H1 (cell line): ENCODE measurements around the gene SPATS1.

Experiments used
- BCL11A ChIP-seq, 2 experiments: IDR thresholded peaks; one replicate each; pipeline ENCODE4 v1.6.1; 2011; ENCODE audit warnings: low read depth in 2 of 2, low read length in 2 of 2, mild to moderate bottlenecking in 2 of 2
- CHD2 ChIP-seq: IDR thresholded peaks from 2 replicates; pipeline ENCODE4 v1.6.1; 2012; ENCODE audit warnings: low read length, improper control_type of control experiment
- NRF1 ChIP-seq: IDR thresholded peaks from 2 replicates; pipeline ENCODE4 v1.6.1; 2011; ENCODE audit warnings: mild to moderate bottlenecking, low read depth, low read length, improper control_type of control experiment
- PHF8 ChIP-seq: fragments of 200-600 bp; sonication (generic); conservative IDR thresholded peaks from 2 replicates; pipeline ENCODE4 v1.7.1; 2012; ENCODE audit warnings: low read depth, mild to moderate bottlenecking, inconsistent platforms, low read length, moderate library complexity
- SIRT6 ChIP-seq: IDR thresholded peaks from one replicate; pipeline ENCODE4 v1.7.1; 2012; ENCODE audit warnings: low read length, inconsistent platforms
- SP2 ChIP-seq: IDR thresholded peaks from 2 replicates; pipeline ENCODE4 v1.6.1; 2012; ENCODE audit warnings: mild to moderate bottlenecking, low read length, inconsistent platforms
- TAF1 ChIP-seq: IDR thresholded peaks from 2 replicates; pipeline ENCODE4 v1.6.1; 2011; ENCODE audit warnings: mild to moderate bottlenecking, low read depth, low read length
- TCF12 ChIP-seq: IDR thresholded peaks from 2 replicates; pipeline ENCODE4 v1.6.1; 2011; ENCODE audit warnings: low read depth, mild to moderate bottlenecking, low read length
- ZNF274 ChIP-seq: IDR thresholded peaks from 2 replicates; pipeline ENCODE4 v1.7.0; 2012; ENCODE audit warnings: low read length, borderline replicate concordance; ENCODE audit errors: extremely low read depth
- TF ChIP-seq, protein P1 (sequence below), 3 experiments: IDR thresholded peaks; 1 replicate in 2 of 3; 2 replicates in 1 of 3; pipeline versions ENCODE4 v1.5.1 to v1.6.1; 2011; ENCODE audit warnings: low read length in 3 of 3, mild to moderate bottlenecking in 3 of 3, inconsistent platforms in 2 of 3, low read depth in 1 of 3, moderate library complexity in 1 of 3; ENCODE audit not compliant: insufficient read depth in 1 of 3; ENCODE audit errors: control extremely low read depth in 1 of 3
- TF ChIP-seq, protein P2 (sequence below): IDR thresholded peaks from 2 replicates; pipeline ENCODE4 v1.6.1; 2011; ENCODE audit warnings: low read length, improper control_type of control experiment
- TF ChIP-seq, protein P3 (sequence below): IDR thresholded peaks from 2 replicates; pipeline ENCODE4 v1.6.1; 2012; ENCODE audit warnings: inconsistent platforms

DNA sequence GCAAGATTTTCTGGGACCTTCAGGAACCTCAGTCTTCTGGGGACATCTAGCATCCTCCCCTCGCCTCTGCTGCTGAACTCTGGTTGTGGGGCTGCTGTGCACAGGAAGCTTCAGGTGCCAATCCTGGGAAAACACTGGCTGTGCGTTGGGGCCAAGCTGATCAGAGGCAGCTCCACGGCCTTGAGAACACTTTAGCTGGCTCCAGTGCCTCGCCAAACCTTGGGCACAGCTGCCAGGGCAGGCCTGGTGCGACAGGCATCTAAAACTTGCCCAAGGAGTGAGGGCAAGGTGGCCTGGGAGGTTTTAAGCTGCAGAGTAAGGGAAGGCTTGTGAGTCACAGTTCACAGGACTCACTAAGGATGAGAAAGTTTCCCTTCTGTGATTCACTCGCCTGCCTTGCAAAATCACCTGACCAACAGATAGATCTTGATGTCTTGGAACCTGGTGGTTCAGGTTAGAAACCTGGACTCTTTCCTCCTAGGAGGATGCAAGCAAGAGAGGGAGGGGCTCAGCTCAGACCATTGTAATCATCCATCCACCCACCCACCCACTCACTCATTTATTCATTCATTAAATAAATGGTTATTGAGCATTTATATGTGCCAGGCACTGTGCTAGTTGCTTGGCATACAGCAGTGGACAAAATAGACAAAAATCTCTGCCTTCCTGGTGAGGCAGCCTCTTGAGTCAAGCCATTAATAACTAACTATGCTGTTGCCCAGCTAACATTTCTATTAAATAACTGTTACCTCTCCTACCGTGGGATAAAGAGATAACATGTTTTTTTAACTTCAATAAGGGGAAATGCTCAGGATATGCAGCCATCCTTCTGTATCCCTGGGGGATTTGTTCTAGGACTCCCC lies 2.5 kb upstream of the SPATS1 start:
- TF ChIP-seq ZNF274: no peak
- no peak for TF ChIP-seq TAF1
- no peak for TF ChIP-seq SP2
- TF ChIP-seq, protein P1, sequence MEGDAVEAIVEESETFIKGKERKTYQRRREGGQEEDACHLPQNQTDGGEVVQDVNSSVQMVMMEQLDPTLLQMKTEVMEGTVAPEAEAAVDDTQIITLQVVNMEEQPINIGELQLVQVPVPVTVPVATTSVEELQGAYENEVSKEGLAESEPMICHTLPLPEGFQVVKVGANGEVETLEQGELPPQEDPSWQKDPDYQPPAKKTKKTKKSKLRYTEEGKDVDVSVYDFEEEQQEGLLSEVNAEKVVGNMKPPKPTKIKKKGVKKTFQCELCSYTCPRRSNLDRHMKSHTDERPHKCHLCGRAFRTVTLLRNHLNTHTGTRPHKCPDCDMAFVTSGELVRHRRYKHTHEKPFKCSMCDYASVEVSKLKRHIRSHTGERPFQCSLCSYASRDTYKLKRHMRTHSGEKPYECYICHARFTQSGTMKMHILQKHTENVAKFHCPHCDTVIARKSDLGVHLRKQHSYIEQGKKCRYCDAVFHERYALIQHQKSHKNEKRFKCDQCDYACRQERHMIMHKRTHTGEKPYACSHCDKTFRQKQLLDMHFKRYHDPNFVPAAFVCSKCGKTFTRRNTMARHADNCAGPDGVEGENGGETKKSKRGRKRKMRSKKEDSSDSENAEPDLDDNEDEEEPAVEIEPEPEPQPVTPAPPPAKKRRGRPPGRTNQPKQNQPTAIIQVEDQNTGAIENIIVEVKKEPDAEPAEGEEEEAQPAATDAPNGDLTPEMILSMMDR (IDR thresholded peaks at IDR 0.05; ENCODE audit: control extremely low read depth in 1 of 3, insufficient read depth in 1 of 3, low read depth in 1 of 3, low read length in 3 of 3): no peak
- TF ChIP-seq SIRT6: no peak
- no peak for TF ChIP-seq TCF12
- TF ChIP-seq CHD2: no peak
- TF ChIP-seq, protein P2, sequence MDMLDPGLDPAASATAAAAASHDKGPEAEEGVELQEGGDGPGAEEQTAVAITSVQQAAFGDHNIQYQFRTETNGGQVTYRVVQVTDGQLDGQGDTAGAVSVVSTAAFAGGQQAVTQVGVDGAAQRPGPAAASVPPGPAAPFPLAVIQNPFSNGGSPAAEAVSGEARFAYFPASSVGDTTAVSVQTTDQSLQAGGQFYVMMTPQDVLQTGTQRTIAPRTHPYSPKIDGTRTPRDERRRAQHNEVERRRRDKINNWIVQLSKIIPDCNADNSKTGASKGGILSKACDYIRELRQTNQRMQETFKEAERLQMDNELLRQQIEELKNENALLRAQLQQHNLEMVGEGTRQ: no peak
- TF ChIP-seq PHF8: no peak
- no peak for TF ChIP-seq BCL11A (IDR thresholded peaks at IDR 0.05; ENCODE audit: low read depth in 2 of 2, low read length in 2 of 2)
- no peak for TF ChIP-seq NRF1
- TF ChIP-seq, protein P3, sequence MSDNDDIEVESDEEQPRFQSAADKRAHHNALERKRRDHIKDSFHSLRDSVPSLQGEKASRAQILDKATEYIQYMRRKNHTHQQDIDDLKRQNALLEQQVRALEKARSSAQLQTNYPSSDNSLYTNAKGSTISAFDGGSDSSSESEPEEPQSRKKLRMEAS: no peak
